NCI-H2107 (cell line): ENCODE data around the gene HIRA.

ENCODE experiments used
- DNase-seq: peaks from one replicate; lab custom pipeline; 2025; lab: John Stamatoyannopoulos, UW

HIRA gene

DNA sequence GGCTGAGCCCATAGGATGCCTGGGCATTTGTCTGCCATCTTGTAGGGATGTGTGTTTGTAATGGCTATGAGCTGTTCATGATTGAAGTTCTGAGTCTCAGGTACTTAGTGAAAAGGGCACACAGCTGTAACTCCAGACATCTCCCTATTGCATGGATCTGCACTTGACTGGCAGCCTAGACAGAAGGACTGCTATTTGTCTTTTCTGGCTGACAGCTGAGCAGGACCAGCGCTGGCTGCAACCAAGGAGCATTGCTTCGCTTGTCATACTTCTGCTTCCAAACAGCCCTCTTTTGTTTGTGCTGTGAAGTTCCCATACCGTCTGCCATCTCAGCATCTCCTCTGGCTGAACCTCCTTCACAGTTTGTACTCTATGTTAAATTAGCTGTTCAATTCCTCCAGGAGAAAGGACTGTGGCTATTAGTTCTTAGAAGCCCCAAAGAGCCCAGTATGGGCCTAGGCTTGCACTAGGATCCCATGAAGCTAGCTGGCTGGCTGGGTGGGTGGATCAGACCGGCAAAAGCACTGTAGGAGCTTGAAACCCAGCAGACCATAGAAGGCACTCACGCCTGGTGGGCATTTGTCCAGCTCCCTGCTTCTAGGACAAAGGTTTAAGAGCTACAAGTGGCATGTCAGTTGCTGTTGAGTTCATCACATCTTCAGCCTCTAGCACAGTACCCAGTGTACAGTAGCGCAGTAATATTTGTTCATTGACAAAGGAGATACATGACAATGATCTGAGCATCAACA lies 20.4 kb downstream of the HIRA start:
- DNase-seq, result no peak

DNA sequence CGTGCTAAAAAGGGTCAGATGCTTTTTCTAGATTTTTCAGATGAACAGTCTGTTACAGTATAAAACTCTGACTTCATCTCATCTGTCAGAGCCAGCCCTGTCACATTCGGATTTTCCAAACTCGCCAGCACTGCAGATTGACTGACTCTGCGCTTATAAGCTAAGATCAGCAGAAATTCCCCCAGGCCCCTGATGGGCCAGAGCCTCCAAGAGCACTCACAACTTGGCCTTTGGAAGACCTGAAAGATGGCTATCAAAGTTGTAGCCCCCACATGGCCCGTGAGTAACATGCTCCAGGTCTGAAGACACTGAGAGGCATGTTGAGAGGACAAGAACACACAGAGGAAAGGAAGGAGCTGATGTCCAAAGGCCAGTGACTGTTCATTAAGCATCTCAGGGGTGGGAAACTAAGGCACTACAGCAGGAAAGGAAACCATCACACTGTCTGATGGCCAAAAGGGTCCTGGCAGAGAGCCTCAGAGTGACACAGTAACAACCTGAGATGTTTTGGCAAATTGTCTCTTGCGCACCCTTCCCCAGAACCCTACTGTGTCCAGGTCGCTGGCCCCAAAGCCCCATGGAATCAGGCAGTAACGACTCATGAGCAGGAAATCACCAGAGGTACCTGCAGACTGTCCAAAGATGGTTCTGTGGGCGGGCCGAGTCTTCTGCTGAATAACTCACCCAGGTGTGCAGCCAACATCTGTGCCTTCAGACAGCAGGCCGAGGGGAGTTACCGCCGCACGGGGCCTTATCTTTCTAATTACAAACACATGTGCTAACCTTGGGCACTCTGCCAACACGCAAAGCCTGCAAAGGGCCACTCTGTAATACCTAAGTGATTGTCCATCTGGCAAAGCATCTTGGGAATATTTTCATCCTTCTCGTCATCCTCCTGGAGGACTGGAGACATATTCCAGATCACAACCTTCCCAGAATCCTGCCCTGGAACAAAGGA lies 23.6 kb downstream of the HIRA start:
- no peak for DNase-seq

DNA sequence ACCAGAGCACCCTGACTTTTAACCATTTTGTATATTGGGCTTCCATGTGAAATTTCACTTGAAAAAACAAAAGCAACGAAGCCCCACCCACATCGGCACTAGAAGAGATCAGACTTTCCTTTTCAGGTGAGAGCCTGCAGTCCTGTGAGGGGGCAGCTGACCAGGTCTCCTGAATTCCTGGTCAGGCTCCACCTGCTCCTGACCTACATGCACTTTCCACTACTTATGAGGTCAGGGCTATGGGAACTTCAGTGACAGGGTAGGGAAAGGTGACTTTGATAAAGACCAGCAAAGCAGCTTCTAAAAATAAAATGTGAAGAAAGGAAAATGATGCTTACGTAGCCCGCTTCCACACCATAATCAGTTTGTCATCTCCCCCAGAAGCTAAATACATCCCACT lies 24.7 kb downstream of the HIRA start:
- no peak for DNase-seq

DNA sequence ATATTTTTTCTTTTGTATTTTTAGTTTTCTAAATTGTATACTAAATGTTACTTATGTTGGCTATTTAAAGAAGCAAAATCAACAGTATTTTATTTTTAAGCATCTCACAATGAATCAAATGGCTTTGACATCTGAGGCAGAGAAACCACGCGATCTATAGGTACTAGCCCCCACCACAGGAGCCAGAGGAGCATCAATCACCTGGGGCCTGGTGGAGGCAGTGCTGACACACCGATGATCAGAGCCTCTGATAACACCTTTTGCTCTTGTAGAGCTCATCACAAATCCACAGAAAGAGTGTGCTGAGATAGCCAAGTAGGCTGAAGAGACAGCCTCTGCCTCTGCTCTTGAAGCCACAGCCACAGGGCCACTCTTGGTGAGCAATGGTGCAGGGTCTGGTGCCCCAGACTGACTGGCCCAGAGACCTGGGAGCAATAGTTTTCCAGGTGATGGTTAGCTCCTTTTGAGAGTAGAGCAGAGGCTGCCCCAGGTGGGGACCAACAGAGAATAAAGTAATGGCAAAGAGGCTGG lies 25.2 kb downstream of the HIRA start:
- no peak for DNase-seq

DNA sequence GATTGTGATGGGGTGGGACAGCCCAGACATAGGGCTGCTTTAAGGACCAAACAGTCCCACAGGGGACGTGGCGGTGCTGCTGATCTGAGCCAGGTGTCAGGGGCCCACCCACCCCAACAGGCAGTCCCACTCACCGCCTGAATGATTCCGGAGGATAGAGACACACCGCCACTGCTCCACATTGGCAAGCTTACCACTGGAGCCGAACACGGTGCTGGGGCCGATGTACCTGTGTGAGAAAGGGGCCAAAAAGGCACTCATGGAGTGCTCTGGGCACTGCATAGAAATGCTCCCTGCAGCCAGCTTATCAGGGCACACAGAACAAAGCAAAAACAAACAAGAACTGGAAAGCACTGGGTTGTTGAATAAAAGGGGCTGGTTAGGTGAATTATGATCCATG lies 25.9 kb downstream of the HIRA start:
- no peak for DNase-seq

DNA sequence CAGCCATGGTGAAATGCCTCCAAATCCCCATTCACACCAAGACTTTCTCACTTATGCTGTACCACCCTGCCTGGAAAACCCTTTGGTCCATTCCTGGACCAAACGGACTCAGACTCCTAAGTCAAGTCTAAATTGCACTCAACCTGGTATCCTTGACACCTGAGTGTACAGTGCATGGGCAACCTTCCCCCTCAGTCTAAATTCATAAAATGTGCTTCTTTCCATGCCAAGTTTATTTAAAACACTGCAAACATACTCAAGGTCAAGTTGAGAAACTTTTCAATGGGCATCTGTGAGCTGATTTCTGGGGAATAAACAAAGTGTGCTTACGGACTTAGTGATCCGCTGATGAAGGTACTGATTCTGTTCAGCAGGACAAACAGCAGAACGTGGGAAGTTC lies 26.4 kb downstream of the HIRA start:
- DNase-seq, result no peak

DNA sequence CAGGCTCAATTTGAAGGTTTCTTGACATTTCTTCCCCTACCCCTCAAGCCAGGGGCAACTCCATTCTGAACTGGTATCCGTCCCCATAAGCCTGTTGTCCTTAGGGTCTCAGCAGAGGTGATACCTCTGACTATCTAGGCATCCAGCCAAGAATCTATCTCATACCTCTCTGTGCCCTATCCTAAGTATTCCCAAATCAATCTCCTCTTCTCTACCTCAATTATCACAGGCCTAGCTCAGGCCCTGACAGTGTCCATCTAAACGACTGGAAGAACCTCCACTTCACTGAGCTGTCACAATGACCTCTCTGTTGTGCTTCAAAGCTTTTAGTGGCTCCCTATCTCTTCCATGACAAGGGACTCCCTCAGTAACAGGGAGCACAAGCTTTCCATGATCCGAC lies 26.9 kb downstream of the HIRA start:
- no peak for DNase-seq

DNA sequence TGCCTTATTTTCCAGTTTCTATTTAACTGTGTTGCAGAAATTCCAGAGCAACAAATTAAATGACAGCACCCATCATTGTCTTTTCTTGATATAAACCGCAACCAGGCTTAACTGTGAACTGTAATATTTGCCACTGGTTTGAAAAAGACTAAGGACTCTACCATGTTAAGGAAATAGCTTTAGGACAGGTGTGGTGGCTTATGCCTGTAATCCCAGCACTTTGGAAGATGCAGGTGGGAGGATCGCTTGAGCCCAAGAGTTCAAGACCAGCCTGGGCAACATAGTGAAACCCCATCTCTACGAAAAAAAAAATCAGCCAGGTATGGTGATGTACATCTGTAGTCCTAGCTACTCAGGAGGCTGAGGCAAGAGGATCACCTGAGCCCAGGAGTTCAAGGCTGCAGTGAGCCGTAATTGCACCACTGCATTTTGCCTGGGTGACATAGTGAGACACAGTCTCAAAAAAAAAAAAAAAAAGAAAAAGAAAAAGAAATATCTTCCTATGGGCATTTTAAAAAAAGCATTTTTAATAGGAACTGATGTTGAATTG lies 28.8 kb downstream of the HIRA start:
- no peak for DNase-seq

DNA sequence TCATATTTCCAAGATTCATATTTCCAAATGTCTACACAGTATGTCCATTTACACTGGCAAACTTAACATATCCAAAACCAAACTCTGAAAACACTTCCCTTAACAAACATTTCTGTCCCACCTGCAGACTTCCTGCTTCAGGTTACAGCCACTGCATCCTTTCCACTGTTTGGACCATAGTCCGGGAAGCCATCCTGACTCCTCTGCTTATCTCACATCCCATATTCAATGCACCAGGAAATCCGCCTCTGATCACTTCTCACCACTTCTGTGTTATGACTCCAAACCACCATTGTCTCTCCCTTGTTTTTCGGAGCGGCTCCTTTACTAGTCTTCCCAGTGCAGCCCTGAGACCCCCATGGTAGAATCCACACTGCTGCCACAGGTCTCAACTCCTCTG lies 30.1 kb downstream of the HIRA start:
- DNase-seq, result no peak

DNA sequence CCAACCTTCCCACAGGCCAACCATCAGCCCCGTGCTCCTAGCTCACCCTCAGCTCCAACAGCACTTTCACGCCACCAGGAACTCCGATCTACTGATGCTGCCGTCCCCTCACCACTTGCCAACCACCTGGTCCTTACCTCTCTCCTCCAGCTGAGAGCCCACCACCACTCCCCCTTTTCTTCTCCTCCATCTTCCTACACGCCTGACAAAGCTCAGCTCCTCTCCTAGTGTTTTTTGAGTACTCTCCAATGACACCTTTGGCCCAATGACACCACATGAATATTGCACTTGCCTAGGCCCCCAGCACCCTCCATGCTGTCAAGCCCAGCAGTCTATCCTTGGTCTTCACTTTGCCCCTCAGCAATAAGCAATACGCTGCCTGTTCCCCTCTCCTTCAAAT lies 30.7 kb downstream of the HIRA start:
- DNase-seq, result no peak

DNA sequence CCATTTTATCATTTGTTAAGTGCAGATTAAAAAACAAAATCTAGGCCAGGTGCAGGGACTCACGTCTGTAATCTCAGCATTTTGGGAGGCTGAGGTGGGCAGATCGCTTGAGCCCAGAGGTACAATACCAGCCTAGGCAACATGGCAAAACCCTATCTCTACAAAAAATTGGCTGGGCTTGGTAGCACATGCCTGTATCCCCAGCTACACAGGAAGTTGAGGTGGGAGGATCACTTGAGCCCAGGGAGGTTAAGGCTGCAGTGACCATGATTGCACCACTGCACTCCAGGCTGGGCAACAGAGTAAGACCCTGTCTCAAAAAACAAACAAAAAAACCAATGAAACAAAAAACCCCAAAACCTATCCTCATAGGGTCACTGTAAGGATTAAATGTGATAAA lies 32.9 kb downstream of the HIRA start:
- DNase-seq, result no peak

DNA sequence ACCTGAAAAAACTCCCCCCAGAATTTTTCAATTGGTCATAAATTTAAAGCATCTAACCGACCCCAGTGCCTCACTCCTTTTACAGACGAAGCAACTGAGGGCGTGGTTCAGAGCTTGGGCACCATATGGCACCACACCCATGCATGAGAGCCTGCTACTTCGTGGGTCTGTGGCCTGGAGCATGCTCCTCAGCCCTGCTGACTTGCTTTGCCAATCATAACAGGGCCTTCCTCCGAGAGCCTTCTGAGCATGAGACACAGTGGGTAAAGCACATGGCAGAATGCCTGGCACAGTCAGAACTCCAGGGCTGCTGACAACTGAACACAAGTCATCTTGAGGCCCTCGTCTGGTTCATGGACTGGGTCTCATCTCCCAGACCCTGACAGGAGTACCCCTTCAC lies 33.3 kb downstream of the HIRA start:
- no peak for DNase-seq

DNA sequence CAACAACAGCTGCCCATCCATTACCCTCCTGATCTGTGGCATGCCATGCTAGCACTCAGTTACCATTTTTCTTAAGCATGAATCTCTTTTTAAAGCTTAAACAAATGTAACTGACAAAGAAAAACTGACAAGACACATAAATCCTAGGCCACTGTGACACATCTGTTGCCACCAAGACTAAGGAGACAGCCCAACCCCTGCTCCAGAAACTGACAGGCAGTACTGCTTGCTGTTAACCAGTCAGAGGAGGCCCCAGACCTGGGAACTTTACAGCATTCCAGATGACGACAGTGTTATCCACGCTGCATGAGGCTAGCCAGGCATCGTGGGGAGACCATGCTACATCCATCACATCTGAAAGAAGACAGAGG lies 33.8 kb downstream of the HIRA start:
- DNase-seq, result no peak

DNA sequence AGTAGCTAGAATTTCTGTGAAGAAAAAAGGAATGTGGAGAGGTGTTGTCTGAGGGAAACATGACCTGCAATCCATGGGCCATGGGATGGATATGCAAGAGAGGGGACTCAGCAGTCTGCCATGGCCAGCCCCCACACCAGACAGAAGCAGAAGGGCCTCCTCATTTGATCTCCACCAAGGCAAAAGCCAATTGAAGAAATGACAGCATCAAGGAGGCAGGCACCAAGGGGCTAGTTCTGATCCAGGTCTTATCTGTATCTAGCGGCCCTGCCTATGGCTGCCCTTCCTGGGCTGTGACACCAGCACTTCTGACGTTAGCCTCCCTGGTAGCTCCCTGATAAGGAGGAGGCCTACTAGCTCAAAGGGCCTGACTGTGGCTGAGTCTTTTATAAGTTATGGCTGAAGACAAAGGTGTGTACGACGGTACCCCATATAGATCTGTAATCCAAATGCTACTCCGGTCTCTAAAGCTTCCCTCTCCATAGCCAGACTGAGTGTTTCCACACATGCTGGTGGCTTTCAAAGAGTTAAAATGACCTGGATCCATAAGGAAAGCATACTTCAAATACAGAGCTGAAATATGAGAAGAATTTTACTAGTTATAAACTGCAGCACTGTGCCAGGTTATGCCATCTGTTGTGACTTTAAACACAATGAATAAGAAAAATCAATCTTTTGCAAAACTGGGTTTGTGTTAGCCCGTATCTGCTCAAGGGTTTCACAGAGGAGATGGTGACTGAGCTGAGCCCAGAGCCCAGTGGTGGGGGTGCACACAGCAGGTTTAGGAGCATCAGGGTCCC lies 34.4 kb downstream of the HIRA start:
- no peak for DNase-seq

DNA sequence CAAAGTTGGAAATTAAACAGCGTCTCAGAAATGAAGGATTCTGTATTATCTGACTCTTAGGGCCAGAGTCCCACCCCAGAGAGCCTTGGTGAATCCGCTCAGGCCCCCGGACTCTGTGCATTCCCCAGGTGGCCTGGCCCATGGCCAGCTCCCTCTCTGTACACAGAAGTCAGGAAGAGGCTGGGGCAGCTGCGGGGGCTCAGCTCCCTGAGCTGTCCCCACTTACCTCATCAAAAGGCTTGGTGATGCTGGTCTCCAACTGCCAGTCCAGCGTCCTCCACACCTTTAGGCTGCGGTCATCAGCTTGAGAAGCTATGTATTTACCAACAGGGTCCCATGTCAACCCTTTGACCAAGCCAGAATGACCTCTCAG lies 35.0 kb downstream of the HIRA start:
- no peak for DNase-seq

DNA sequence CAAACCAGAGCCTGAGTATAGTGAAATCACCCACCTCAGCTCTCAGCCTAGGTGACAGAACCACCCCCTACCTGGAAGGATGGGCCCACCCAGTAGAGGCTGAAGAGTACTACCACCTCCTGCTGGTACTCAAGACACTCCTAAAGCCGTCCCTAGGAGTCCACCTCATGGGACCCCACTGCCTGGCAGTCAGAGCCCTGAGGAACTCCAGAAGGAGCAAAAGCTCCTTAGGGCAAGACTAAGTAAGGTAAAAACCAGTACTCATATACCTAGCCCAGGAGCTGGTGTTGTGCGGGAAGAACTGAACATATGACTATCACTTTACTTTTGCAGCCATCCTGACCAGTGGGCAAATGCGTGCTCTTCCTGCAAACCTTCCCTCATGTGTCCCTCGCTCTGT lies 36.3 kb downstream of the HIRA start:
- DNase-seq, result no peak

DNA sequence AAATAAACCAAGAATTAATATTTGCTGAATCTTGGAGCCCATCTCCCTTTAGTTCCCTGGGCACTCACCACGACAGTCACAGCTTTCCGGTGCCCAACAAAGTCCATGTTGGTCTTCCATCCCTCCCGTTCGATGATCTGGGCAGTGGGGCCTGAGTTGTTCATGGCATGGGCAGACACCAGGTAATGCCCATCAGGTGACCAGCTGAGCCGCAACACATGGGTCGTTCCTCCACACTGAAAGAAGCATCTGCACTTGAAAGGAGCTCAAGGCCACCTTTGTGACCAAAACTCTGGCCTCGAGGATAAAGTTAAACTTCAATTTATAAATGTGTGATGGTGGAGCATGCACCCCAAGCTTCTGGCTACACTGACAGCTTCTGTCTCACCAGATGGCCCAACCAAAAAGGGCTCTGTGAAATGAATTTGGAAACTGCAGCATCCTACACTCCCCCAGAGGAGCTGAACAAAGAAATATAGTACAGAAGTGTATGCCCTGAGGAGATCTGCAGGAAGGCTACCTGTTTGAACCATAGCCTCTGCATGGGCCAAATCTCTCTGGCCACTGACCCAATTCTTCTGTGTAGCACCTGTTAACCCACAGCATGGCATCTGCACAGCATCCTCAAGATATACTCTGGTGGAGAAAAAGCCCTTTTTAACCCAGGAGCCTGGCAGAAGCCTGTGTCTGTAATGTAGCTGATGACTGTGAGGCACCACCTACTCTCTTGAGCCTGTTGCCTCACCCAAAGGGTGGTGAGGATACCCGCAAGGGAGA lies 37.1 kb downstream of the HIRA start:
- no peak for DNase-seq

DNA sequence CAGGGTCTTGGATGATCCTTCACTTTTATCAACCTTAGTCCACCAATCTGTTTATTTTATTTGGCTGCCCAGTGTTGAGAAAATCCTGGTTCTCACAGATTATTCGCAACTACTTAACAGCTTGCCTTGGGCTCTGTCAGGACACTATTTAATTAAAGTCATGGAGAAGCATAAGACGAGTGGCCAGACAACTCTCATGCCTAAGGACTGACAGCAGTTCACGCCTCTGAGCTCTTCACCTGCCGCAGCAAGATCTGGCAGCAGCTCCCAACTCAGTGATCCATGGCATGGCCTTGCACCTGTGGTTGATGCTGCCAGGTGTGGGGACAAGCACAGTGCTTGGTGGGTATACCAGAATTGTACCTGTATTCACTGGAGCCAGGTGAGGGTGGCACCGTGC lies 37.8 kb downstream of the HIRA start:
- no peak for DNase-seq

DNA sequence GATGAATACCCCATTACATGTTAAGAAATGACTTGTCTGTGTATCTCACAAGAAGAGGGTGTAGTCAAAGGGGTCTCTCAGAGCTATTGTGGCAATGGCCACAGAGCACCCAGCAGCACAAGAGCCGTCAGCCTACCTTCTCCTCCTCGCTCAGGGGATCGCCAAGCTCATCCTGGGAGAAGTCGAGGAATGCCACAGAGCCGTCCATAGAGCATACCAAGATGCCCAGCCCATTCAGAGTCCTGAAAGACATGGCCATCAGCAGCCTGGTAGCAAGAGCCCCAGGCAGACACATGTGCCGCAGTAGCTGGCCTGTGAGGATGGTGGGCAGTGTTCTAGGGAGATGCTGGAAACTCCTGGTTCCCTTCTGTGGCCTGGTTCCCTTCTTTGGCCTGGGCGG lies 44.0 kb downstream of the HIRA start:
- DNase-seq, result no peak

DNA sequence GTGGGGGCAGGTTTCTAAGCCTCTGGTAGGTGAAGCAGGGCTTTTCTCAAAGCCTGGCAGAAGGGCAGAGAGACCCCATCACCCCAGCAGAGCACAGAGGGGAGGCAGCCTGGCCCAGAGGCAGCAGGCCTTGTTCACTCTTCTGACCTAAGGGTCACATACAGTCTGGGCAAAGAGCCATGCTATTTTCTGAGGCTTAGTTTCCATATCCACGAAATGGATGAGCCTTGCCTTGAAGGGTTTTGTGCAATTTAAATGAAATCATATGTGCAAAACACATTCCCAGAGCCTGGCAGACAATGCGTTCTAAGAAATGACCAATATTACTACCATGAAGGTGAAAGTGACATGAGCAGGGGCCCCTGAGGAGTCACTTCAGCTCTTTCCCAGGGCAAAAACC lies 44.5 kb downstream of the HIRA start:
- no peak for DNase-seq

DNA sequence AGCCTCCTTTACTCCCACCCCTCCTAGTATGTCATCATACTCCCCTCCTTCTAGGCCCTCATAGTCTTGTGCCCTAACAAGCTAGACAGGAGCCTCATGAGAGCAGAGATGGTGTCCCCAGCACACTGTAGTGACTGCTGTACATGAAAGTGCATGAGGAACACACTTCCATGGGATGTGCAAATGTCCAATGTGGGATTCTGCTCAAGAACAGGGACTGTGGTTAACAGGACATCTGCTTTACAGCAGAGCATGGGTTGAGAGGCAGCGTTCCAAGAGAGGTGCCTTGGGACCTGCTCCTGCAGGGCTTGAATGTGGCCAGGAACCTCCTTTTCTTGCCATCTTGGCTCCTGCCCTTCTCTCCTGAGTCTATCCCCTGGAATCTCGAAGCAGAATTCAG lies 45.3 kb downstream of the HIRA start:
- DNase-seq, result no peak
